Activated effector memory CD4-positive, alpha-beta T cell treated with anti-CD3 and anti-CD28 coated beads, Interleukin-2, amount 50 U/mL, for 16 hours (primary cell): ENCODE results near the gene PPIG.
"Not testable (repeated sequence)": the region's sequence is repeated elsewhere in the genome, so short reads cannot be mapped to it uniquely, and the experiment has no call there.

ENCODE experiments used
- DNase-seq: peaks from one replicate; pipeline ENCODE4 v3.0.0-alpha.2; 2020

PPIG gene

GRCh38 chr2:169667583-169667982, 83.4 kb downstream of the PPIG start:
- no peak for DNase-seq

- DNase-seq: no peak
Measured at GRCh38 chr2:169670215-169670651, 86.1 kb downstream of the PPIG start.

GRCh38 chr2:169670937-169671336, 86.8 kb downstream of the PPIG start:
- DNase-seq: no peak

GRCh38 chr2:169672406-169672805, 88.3 kb downstream of the PPIG start:
- no peak for DNase-seq

- no peak for DNase-seq
Measured at GRCh38 chr2:169673106-169673505, 89.0 kb downstream of the PPIG start.

- DNase-seq: no peak
Measured at GRCh38 chr2:169673921-169674320, 89.8 kb downstream of the PPIG start.

GRCh38 chr2:169676357-169676756, 92.2 kb downstream of the PPIG start:
- no peak for DNase-seq

GRCh38 chr2:169676850-169677249, 92.7 kb downstream of the PPIG start:
- DNase-seq: no peak

GRCh38 chr2:169683054-169683424, 98.9 kb downstream of the PPIG start:
- DNase-seq: no peak

- no peak for DNase-seq
Measured at GRCh38 chr2:169683425-169684134, 99.4 kb downstream of the PPIG start.

GRCh38 chr2:169684135-169684565, 100.0 kb downstream of the PPIG start:
- DNase-seq: no peak

- not testable (repeated sequence) for DNase-seq
Measured at GRCh38 chr2:169684712-169685111, 100.6 kb downstream of the PPIG start.

- not testable (repeated sequence) for DNase-seq
Measured at GRCh38 chr2:169686825-169687224, 102.7 kb downstream of the PPIG start.

GRCh38 chr2:169687943-169688342, 103.8 kb downstream of the PPIG start:
- not testable (repeated sequence) for DNase-seq

GRCh38 chr2:169690958-169691357, 106.8 kb downstream of the PPIG start:
- no peak for DNase-seq
